GM20000 (cell line): ENCODE results near the gene CDYL2.

ENCODE experiments used
- DNase-seq: peaks from one replicate; pipeline ENCODE4 v3.0.0; 2012; ENCODE audit warnings: low spot score
- CTCF ChIP-seq: IDR thresholded peaks from 2 replicates; pipeline ENCODE4 v1.5.1; 2012; ENCODE audit warnings: mild to moderate bottlenecking, control low read depth; ENCODE audit errors: extremely low read depth, missing control alignments

The CDYL2 gene

GRCh38 chr16:80583466-80583865 lies 220.9 kb downstream of the CDYL2 start:
- TF ChIP-seq CTCF, result no peak
- DNase-seq, result no peak

GRCh38 chr16:80580109-80580832 lies 224.1 kb downstream of the CDYL2 start:
- TF ChIP-seq CTCF, result no peak

GRCh38 chr16:80577485-80578280 lies 226.7 kb downstream of the CDYL2 start:
- DNase-seq, result no peak
- no peak for TF ChIP-seq CTCF

More at GRCh38 chr16:80580109-80580832, 224.1 kb downstream of the CDYL2 start:
- peak; percentile 80 for DNase-seq

- TF ChIP-seq CTCF, result no peak
- DNase-seq, result no peak
Observed at GRCh38 chr16:80576343-80576912, 228.0 kb downstream of the CDYL2 start.

- TF ChIP-seq CTCF, result no peak
- no peak for DNase-seq
Observed at GRCh38 chr16:80573700-80574120, 230.7 kb downstream of the CDYL2 start.

- TF ChIP-seq CTCF, result no peak
- DNase-seq, result no peak
Observed at GRCh38 chr16:80570106-80570478, 234.3 kb downstream of the CDYL2 start.
